HFFc6 (cell line): ENCODE results near the gene IFITM2. TPM values are rescaled to one million over a fixed set of nuclear protein-coding genes. Genes with fewer than 3 reads are reported as not detected.

Experiments
- DNase-seq: peaks from one replicate; pipeline ENCODE4 v3.0.0-alpha.2; 2018
- H3K27ac Mint-ChIP-seq: 2 replicates; pipeline ENCODE4 v1.8.0; 2020; ENCODE audit warnings: mild to moderate bottlenecking, mixed read lengths
- H3K27me3 Mint-ChIP-seq: 2 replicates; pipeline ENCODE4 v1.8.0; 2021; ENCODE audit warnings: mild to moderate bottlenecking, moderate library complexity, mixed read lengths; ENCODE audit not compliant: insufficient read depth
- H3K36me3 Mint-ChIP-seq: 2 replicates; pipeline ENCODE4 v1.8.0; 2021; ENCODE audit warnings: low read depth, mixed read lengths
- H3K4me1 Mint-ChIP-seq: 2 replicates; pipeline ENCODE4 v1.8.0; 2020; ENCODE audit warnings: low read depth, mixed read lengths
- H3K4me3 Mint-ChIP-seq: 2 replicates; pipeline ENCODE4 v1.8.0; 2020; ENCODE audit warnings: mild to moderate bottlenecking, moderate library complexity, mixed read lengths
- H3K9me3 Mint-ChIP-seq: 2 replicates; pipeline ENCODE4 v1.8.0; 2020; ENCODE audit warnings: mild to moderate bottlenecking, mixed read lengths
- total RNA-seq, 6 experiments: library from RNA; stranded (reverse); fragmentation: NEBNext Ultra II Directional; extraction: Animal tissue kit (Norgen Biotek cat#: 25700); gene quantifications; 2 replicates in 1 of 6; 3 replicates in 5 of 6; pipeline ENCODE4 v1.2.3, GENCODE V29; 2021
- TF ChIP-seq, protein P1 (sequence below): fragments of 200-600 bp; sonication (generic); IDR thresholded peaks from 2 replicates; pipeline ENCODE4 v1.5.0; 2021; ENCODE audit warnings: antibody characterized with exemption, mild to moderate bottlenecking

Gene IFITM2
- total RNA-seq, 6 experiments from 2014 or later: 257 to 325 (median 291) TPM

DNA sequence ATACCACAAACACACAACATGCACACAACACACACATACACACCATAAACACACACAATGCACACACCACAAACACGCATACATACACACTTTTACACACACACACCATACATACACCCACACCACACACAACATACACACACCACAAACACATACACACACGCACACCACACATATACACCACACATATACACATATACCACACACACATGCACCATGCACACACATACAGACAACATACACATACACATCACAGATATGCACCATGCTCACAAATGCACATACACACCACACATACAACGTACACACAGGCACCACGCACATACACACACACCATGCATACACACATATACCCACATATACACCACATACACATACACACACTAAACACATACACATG is 50.0 kb downstream of the IFITM2 start:
- Mint-ChIP-seq H3K4me3 (no peak overlapping the region), H3K4me1 (peaks cover 29% of the 10 kb centered on the region), H3K27me3 (peaks cover 3% of the 10 kb centered on the region; the same call in 1 of the 2 replicates), H3K9me3 (peaks cover 7% of the 10 kb centered on the region; the same call in 1 of the 2 replicates), H3K27ac (no peak overlapping the region), H3K36me3 (no peaks in the 10 kb centered on the region)
- TF ChIP-seq, protein P1, sequence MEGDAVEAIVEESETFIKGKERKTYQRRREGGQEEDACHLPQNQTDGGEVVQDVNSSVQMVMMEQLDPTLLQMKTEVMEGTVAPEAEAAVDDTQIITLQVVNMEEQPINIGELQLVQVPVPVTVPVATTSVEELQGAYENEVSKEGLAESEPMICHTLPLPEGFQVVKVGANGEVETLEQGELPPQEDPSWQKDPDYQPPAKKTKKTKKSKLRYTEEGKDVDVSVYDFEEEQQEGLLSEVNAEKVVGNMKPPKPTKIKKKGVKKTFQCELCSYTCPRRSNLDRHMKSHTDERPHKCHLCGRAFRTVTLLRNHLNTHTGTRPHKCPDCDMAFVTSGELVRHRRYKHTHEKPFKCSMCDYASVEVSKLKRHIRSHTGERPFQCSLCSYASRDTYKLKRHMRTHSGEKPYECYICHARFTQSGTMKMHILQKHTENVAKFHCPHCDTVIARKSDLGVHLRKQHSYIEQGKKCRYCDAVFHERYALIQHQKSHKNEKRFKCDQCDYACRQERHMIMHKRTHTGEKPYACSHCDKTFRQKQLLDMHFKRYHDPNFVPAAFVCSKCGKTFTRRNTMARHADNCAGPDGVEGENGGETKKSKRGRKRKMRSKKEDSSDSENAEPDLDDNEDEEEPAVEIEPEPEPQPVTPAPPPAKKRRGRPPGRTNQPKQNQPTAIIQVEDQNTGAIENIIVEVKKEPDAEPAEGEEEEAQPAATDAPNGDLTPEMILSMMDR: no peak
- no peak for DNase-seq

DNA sequence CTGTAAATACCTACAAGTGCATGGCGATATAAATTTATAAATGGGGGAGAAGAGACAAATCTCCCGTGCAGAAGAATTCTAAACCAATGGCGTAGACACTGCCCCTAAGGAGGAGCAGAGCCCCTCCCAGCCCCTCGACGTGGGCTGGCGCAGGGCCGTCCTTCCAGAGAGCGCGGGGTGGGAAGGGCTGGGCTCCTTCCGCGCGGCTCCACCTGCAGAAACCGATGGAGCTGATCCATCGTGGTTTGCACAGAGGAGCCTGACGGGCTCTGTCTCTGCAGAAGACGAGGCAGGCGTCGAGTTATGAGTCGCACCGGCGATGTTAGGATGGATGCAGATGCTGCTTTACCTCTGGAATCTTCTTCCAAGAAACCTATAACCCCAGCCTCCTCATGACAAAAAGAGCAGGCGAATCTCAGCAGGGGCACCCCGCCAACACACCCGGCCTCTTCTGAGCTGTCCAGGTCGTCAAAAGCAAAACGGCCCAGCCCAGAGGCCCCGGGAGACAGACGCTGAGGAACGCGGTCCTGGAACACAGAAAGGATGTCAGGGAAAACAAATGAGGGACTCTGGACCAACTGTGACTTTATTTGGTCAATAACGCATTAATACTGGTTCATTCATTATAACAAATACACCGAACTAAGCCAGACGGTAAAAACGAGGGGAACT is 50.6 kb downstream of the IFITM2 start:
- Mint-ChIP-seq H3K27me3 (peaks cover 3% of the 10 kb centered on the region; the same call in 1 of the 2 replicates), H3K27ac (no peak overlapping the region), H3K4me3 (no peak overlapping the region), H3K36me3 (no peaks in the 10 kb centered on the region), H3K4me1 (peaks cover 22% of the 10 kb centered on the region), H3K9me3 (peaks cover 7% of the 10 kb centered on the region; the same call in 1 of the 2 replicates)
- TF ChIP-seq, protein P1: no peak
- DNase-seq: no peak

Other genes with a start within 250 kb of the IFITM2 start
- not detected for gene SCGB1C1, start 114.7 kb upstream of the IFITM2 start, total RNA-seq
- gene BET1L, start 100.4 kb upstream of the IFITM2 start, total RNA-seq: 10 to 100 TPM; 63.5 to 76.9 (median 67.2) TPM
- 100 to 1,000 TPM; 163 to 194 (median 164) TPM for gene RIC8A, start 100.1 kb upstream of the IFITM2 start, total RNA-seq
- gene SIRT3, start 71.5 kb upstream of the IFITM2 start, total RNA-seq: 10 to 100 TPM in 4 of 6 experiments, 1 to 10 TPM in 2; 8.0 to 10.9 (median 10.2) TPM
- gene PSMD13, start 70.8 kb upstream of the IFITM2 start, total RNA-seq: 100 to 1,000 TPM; 167 to 180 (median 172) TPM
- not detected for gene NLRP6, start 29.4 kb upstream of the IFITM2 start, total RNA-seq
- 10 to 100 TPM in 4 of 6 experiments, 1 to 10 TPM in 2; 9.7 to 12.2 (median 11.4) TPM for gene PGGHG, start 18.7 kb upstream of the IFITM2 start, total RNA-seq
- gene IFITM5, start 8.3 kb upstream of the IFITM2 start, total RNA-seq: not detected
- gene IFITM1, start 6.2 kb downstream of the IFITM2 start, total RNA-seq: 10 to 100 TPM; 23.5 to 36.1 (median 30.0) TPM
- 100 to 1,000 TPM; 399 to 531 (median 452) TPM for gene IFITM3, start 13.0 kb downstream of the IFITM2 start, total RNA-seq
- gene B4GALNT4, start 61.7 kb downstream of the IFITM2 start, total RNA-seq: 10 to 100 TPM in 1 of 6 experiments, 1 to 10 TPM in 5; 6.4 to 12.1 (median 8.4) TPM
- 1 to 10 TPM; 2.5 to 3.3 (median 2.9) TPM for gene PKP3, start 86.4 kb downstream of the IFITM2 start, total RNA-seq
- gene SIGIRR, start 107.2 kb downstream of the IFITM2 start, total RNA-seq: 10 to 100 TPM; 15.9 to 21.6 (median 18.7) TPM
- gene ANO9, start 134.2 kb downstream of the IFITM2 start, total RNA-seq: not detected
- gene PTDSS2, start 142.5 kb downstream of the IFITM2 start, total RNA-seq: 10 to 100 TPM; 23.3 to 34.5 (median 27.2) TPM
- gene RNH1, start 199.4 kb downstream of the IFITM2 start, total RNA-seq: 100 to 1,000 TPM; 223 to 272 (median 250) TPM
- gene HRAS, start 227.8 kb downstream of the IFITM2 start, total RNA-seq: 100 to 1,000 TPM; 102 to 125 (median 107) TPM
- gene LRRC56, start 229.7 kb downstream of the IFITM2 start, total RNA-seq: under 1 TPM; 0.23 to 0.83 (median 0.55) TPM